ENCODE results near the gene BEND5. TPM values are rescaled to one million over a fixed set of nuclear protein-coding genes. Genes with fewer than 3 reads are reported as not detected.

BEND5 gene
- total and polyA plus RNA-seq, 2 of the 4 experiments (the other 2 are of a cell fraction): 1.1 to 1.3 TPM

DNA sequence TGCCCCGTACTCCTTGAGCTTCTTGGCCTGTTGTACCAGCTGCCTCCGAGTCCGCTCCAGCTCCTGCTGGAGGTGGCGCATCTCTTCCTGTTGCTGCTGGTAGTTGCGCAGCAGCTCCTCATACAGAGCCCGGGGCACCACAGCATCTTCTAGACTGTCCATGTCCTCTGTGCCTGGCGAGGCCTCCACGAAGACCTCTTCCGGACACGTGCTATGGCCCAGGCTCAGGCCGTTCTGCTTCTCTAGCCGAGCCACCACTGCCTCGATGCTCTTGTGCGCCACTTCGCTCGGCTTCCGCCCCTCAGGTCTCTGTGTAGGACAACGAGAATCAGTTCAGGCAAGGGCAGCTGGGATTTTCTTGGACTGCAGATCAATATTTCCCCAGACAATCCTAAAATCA, 17.7 kb downstream of the BEND5 start:
- H3K36me3 ChIP-seq (ENCODE audit: control insufficient read depth, insufficient read depth, low read length): peaks cover 2% of the 10 kb centered on the region; the same call in 1 of the 2 replicates
- no peak overlapping the region for H3K4me2 ChIP-seq (ENCODE audit: low read depth, low read length)
- intact Hi-C loops (cut with micrococcal nuclease): no loop called here

More for the DNA sequence above, 17.7 kb downstream of the BEND5 start:
- no peak overlapping the region for H3K9ac ChIP-seq (ENCODE audit: low read depth, low read length)
- H2AFZ ChIP-seq (replicated peaks; ENCODE audit: low read length, poor library complexity): no peak overlapping the region
- dilution Hi-C loops (cut with HindIII; ENCODE audit: low sequenced_read_pairs, unreplicated experiment) (no loop called here), in situ Hi-C loops (cut with MboI; ENCODE audit: low sequenced_read_pairs) (no loop called here)
- WGBS, 2 experiments (ENCODE audit: extremely low coverage in 2 of 2, insufficient read length in 1 of 2): 94% methylated on average over 10 of the region's 18 CpGs; no CpG with 5 or more reads in 1 of the 2 experiments
- H2BK120ac ChIP-seq (ENCODE audit: low read depth, low read length): no peak overlapping the region
- no peak overlapping the region for H3K4me3 ChIP-seq (ENCODE audit: insufficient read depth, low read depth, low read length)
- H2BK20ac ChIP-seq (ENCODE audit: low read depth, low read length): no peak overlapping the region
- H3K18ac ChIP-seq (ENCODE audit: low read depth, low read length): no peak overlapping the region
- no peak overlapping the region for H4K5ac ChIP-seq (ENCODE audit: low read depth, low read length)
- H2AK5ac ChIP-seq (ENCODE audit: low read depth, low read length): no peak overlapping the region
- H4K20me1 ChIP-seq (ENCODE audit: insufficient read depth, low read length): no peaks in the 10 kb centered on the region
- DNase-seq: no peak
- H3K27ac ChIP-seq (ENCODE audit: insufficient read depth, low read length): no peak overlapping the region
- H3K14ac ChIP-seq (replicated peaks; ENCODE audit: low read depth, low read length): no peak overlapping the region
- H2BK5ac ChIP-seq (ENCODE audit: low read depth, low read length, poor library complexity, severe bottlenecking): no peak overlapping the region
- no peak overlapping the region for H2AK9ac ChIP-seq (replicated peaks; ENCODE audit: low read depth, low read length, poor library complexity)
- no peaks in the 10 kb centered on the region for H3K27me3 ChIP-seq (ENCODE audit: control insufficient read depth, insufficient read depth, low read length)
- H3K4me1 ChIP-seq (ENCODE audit: control insufficient read depth, insufficient read depth, low read length): peaks cover 2% of the 10 kb centered on the region; the same call in 1 of the 2 replicates
- H2BK15ac ChIP-seq (ENCODE audit: low read depth, low read length): no peak overlapping the region
- no peak overlapping the region for H3K23ac ChIP-seq (ENCODE audit: low read depth, low read length)
- no peaks in the 10 kb centered on the region for H3K9me1 ChIP-seq (ENCODE audit: insufficient read depth, low read length)
- H3K9me3 ChIP-seq (ENCODE audit: control insufficient read depth, insufficient read depth, low read length): no peaks in the 10 kb centered on the region; the same call in 1 of the 2 replicates
- CTCF ChIA-PET: no interaction called here
- no peak overlapping the region for H4K8ac ChIP-seq (ENCODE audit: low read depth in 2 of 2, low read length in 2 of 2)
- BruUV-seq (replicated peaks): no TSS peak
- TF ChIP-seq RFX5 (IDR thresholded peaks at IDR 0.05; ENCODE audit: low read depth, low read length) (no peak), POLR2A (IDR thresholded peaks at IDR 0.05; ENCODE audit: low read depth, low read length) (no peak), RCOR1 (IDR thresholded peaks at IDR 0.05; ENCODE audit: insufficient replicate concordance, low read length) (no peak), MAZ (IDR thresholded peaks at IDR 0.05; ENCODE audit: borderline replicate concordance, low read depth, low read length) (no peak), SMC3 (IDR thresholded peaks at IDR 0.05; ENCODE audit: low read depth, low read length) (no peak), MXI1 (IDR thresholded peaks at IDR 0.05; ENCODE audit: borderline replicate concordance, low read depth, low read length) (no peak), BHLHE40 (IDR thresholded peaks at IDR 0.05; ENCODE audit: low read depth, low read length) (no peak), RAD21 (IDR thresholded peaks at IDR 0.05; ENCODE audit: low read length) (no peak), FOS (IDR thresholded peaks at IDR 0.05; ENCODE audit: low read depth, low read length) (no peak), CHD1 (IDR thresholded peaks at IDR 0.05; ENCODE audit: low read depth, low read length) (no peak), NFE2L2 (IDR thresholded peaks at IDR 0.05; ENCODE audit: low read depth, low read length) (no peak), MAFK (IDR thresholded peaks at IDR 0.05; ENCODE audit: low read depth, low read length) (no peak), CEBPB (IDR thresholded peaks at IDR 0.05; ENCODE audit: low read depth, low read length) (no peak)
- TF ChIP-seq, protein P1, sequence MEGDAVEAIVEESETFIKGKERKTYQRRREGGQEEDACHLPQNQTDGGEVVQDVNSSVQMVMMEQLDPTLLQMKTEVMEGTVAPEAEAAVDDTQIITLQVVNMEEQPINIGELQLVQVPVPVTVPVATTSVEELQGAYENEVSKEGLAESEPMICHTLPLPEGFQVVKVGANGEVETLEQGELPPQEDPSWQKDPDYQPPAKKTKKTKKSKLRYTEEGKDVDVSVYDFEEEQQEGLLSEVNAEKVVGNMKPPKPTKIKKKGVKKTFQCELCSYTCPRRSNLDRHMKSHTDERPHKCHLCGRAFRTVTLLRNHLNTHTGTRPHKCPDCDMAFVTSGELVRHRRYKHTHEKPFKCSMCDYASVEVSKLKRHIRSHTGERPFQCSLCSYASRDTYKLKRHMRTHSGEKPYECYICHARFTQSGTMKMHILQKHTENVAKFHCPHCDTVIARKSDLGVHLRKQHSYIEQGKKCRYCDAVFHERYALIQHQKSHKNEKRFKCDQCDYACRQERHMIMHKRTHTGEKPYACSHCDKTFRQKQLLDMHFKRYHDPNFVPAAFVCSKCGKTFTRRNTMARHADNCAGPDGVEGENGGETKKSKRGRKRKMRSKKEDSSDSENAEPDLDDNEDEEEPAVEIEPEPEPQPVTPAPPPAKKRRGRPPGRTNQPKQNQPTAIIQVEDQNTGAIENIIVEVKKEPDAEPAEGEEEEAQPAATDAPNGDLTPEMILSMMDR (conservative IDR thresholded peaks at IDR 0.05; ENCODE audit: low read depth, low read length): no peak
- TF ChIP-seq, protein P2, sequence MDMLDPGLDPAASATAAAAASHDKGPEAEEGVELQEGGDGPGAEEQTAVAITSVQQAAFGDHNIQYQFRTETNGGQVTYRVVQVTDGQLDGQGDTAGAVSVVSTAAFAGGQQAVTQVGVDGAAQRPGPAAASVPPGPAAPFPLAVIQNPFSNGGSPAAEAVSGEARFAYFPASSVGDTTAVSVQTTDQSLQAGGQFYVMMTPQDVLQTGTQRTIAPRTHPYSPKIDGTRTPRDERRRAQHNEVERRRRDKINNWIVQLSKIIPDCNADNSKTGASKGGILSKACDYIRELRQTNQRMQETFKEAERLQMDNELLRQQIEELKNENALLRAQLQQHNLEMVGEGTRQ (IDR thresholded peaks at IDR 0.05; ENCODE audit: low read depth, low read length): no peak
- TF ChIP-seq, protein P3, sequence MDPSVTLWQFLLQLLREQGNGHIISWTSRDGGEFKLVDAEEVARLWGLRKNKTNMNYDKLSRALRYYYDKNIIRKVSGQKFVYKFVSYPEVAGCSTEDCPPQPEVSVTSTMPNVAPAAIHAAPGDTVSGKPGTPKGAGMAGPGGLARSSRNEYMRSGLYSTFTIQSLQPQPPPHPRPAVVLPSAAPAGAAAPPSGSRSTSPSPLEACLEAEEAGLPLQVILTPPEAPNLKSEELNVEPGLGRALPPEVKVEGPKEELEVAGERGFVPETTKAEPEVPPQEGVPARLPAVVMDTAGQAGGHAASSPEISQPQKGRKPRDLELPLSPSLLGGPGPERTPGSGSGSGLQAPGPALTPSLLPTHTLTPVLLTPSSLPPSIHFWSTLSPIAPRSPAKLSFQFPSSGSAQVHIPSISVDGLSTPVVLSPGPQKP (IDR thresholded peaks at IDR 0.05; ENCODE audit: borderline replicate concordance, low read depth, low read length): no peak
- no peak overlapping the region for H3K4ac ChIP-seq (ENCODE audit: low read depth, low read length)
- POLR2A ChIA-PET (ENCODE audit: unreplicated experiment): no interaction called here
- no peak for ATAC-seq (ENCODE audit: low read depth)
- no peak overlapping the region for H4K91ac ChIP-seq (ENCODE audit: insufficient read depth, low read depth, low read length)
- no peaks in the 10 kb centered on the region for H3K79me1 ChIP-seq (ENCODE audit: low read depth in 1 of 2, low read length in 2 of 2)
- H3K56ac ChIP-seq (ENCODE audit: extremely low read depth, insufficient read depth, low read length): no peak overlapping the region
